Posterior vena cava (tissue), 2 donors: Measurements from ENCODE around the gene KRT76. TPM values are rescaled to one million over a fixed set of nuclear protein-coding genes. Genes with fewer than 3 reads are reported as not detected.

Experiments
- DNase-seq: peaks from one replicate; pipeline ENCODE4 v3.0.0-alpha.2; 2020; ENCODE audit warnings: low spot score
- intact Hi-C, 2 donors: fragments of 100-400 bp; cut with DNase I; formaldehyde crosslinking; loops; one replicate each; pipeline versions ENCODE4 v1.14.1 to v1.14.2; 2022 to 2023
- long read RNA-seq, 2 donors: library from polyadenylated mRNA; unstranded; transcript quantifications; one replicate each; pipeline ENCODE4 v2.0.0, GENCODE V29; 2020 to 2021
- total RNA-seq, 2 donors: library from RNA; stranded (reverse); fragmentation: NEBNext Ultra II Directional; extraction: Animal tissue kit (Norgen Biotek cat#: 25700); gene quantifications; one replicate each; pipeline ENCODE4 v1.2.1, GENCODE V29; 2021
- donor health status: DM: yes; HTN: yes; CAD: no.
- donor health status: DM: yes; HTN: yes; CAD: no.

Gene KRT76
- not detected for total RNA-seq
- long read RNA-seq, donor 1: 0 reads
- long read RNA-seq, donor 2: 0 reads

- DNase-seq: peak; percentile 68
- intact Hi-C loops: no loop called here
These were observed at the start of gene KRT76 for GRCh38 chr12:52776913-52777395. Gene KRT76 (minus strand): TSS chr12:52777345. CDS start chr12:52777291, 54 bp downstream.

GRCh38 chr12:52825961-52826360 is 48.8 kb upstream of the KRT76 start:
- intact Hi-C loops: no loop called here
- peak; percentile 14 for DNase-seq

DNA sequence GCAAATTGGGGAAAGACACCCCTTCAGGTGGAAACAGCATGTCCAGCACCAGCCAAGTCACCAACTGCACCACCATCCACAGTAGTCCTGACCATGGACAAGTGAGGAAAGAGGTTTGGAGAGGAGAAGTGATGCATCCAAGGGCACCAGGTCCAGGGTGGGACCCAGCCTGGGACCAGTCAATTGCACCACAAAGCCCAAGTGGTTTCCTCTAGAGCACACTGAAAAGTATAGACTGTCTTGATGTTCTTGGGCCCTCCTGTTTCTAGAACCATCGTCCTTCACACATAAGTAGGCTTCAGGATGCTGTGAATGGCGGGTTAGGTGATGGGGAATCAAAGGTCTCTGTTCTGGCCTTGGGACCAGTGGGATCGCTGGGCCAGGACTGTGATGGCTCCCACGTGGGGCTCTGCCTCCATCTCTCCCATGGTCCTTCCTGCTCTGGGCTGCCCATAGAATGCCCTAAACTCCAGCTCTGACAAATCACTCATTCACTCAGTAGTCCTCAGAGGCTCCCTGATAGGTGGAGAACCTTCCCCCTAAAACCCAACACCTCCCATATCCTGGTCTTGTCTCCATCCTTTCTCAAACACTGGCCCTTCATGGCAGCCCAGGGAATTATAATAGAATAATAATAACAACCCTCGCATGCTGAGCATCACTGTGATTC is 47.7 kb upstream of the KRT76 start:
- DNase-seq: peak; percentile 40
- intact Hi-C loops: no loop called here

GRCh38 chr12:52823761-52824450 is 46.8 kb upstream of the KRT76 start:
- intact Hi-C loops: no loop called here
- DNase-seq: peak; percentile 52

GRCh38 chr12:52822771-52823510 is 45.8 kb upstream of the KRT76 start:
- peak; percentile 62 for DNase-seq
- intact Hi-C loops: no loop called here

DNA sequence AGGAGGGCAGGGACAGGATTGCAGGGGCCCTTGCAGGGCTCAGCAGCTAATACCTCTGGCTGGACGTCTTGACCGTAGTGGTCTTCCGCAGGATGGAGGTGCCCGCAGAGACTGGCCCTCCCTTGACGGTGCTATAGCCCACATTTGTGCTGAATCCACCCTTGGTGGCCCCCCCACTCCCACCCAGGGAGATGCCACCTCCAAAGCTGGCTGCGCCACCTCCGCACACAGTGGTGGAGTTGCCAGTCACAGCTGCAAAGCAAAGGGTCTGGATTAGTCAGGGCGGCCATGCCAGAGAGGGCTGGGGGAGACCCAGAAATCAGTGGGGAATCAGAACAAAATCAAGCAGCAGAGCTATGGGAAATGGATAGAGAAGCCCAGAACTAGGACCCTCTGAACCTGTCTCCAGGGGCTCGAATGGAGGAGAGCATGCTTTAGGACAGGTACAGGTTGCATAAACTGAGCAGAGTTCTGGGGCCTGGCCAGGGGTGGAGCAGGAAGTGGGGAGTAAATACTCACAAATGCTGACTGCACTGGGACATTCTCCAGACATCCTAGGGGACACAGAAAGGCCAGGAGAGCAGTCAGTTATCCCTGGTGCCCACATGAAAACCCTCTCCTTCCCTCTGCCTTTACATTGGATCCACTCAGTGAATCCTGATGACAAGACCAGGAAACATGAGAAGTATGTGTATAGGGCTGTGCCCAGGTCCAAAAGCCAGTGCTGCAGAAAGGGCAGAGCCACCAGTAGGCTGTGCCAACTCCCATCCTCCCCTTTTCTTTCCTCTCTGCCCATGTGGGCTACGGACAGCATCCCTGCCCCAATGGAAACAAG is 44.9 kb upstream of the KRT76 start:
- DNase-seq: peak; percentile 54
- intact Hi-C loops: no loop called here

DNA sequence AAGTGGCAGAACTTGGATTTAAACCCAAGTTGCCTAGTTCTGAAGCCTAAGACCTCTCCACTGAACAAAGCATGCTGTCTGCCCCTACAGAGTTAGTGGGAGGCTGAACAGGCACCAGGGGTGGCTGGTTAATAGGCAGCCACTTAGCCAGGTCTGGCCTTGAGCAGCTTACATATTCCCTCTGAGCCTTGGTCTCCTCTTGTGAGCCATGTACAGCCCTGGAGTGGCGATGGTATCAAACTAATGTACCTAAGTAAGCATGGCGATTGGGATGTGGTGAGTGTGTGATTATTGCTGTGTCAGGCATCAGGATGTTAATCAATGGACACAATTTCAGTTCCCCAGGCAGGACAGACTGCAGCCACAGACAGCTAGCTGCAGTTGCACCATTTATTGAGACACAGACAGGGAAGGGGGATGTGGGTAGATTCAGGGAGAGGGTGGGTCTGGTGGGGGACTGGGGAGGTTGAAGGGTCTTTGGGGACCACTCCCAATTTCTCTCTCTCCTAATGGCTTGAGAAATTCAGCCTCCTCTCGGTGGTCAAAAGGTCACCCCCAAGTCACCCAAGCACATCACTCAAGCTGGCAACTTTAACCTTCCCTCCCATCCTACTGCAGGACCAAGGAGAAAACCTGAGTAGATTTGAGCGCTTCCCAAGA is 44.1 kb upstream of the KRT76 start:
- peak; percentile 45 for DNase-seq

DNA sequence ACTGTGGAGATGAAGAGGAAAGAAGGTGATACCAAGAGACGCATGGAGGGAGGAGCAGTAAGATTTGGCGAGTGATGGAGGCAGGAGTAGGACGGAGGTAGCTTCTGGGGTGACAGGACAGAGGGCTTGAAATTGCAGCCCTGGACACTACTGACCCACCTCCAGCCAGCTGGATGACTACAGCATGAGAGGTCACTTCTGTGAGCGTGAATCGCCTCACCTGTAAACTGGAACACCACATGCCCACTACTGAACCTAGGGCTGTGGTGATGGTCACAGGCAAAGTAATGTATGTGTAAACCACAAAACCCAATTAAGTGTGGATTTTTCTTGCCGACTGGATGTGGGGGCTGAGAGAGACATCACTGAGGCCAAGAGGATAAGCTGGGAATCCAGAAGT is 43.4 kb upstream of the KRT76 start:
- DNase-seq: peak; percentile 24
- intact Hi-C loops: no loop called here

More for the DNA sequence above, 44.1 kb upstream of the KRT76 start:
- intact Hi-C loops: no loop called here

DNA sequence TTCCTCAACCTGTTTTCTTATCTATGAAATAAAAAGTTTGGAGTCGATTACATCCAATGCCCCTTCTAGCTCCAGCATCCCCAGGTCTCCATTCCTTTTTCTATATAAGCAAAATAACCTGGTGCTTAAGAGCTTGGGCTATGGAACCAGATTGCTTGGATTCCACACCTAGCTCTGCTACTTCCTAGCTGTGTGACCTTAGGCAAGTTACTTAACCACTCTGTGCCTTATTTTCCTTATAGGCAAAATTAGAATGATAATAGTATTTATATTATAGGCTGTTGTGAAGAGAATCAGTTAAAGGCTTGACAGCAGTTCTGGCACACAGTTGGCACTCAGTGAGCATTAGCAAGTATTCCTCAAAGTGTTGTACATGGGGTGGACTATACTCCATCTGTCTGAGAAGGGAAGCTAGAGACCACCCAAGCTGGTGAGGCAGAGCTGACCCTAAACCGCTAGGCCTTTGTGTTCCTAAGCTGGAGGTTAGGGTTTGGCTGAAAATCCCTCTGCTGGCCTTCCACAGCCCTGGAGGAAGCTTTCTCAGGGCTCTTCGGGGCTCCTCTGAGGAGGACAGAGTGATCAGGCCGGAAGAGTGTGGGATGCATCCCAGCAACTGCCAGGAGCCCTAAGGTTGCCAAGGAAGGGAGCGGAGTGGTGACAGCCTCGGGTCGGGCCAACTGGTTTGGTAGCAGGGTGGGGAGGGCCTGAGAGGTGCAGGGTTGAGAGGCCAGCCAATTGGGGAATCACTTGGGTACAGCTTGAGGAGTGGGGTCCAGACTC is 42.8 kb upstream of the KRT76 start:
- intact Hi-C loops: no loop called here
- peak; percentile 42 for DNase-seq

- intact Hi-C loops: no loop called here
- DNase-seq: peak; percentile 3
These were observed 41.8 kb upstream of the KRT76 start for GRCh38 chr12:52818887-52819420.

GRCh38 chr12:52818388-52818787 is 41.2 kb upstream of the KRT76 start:
- intact Hi-C loops: no loop called here
- peak; percentile 26 for DNase-seq

DNA sequence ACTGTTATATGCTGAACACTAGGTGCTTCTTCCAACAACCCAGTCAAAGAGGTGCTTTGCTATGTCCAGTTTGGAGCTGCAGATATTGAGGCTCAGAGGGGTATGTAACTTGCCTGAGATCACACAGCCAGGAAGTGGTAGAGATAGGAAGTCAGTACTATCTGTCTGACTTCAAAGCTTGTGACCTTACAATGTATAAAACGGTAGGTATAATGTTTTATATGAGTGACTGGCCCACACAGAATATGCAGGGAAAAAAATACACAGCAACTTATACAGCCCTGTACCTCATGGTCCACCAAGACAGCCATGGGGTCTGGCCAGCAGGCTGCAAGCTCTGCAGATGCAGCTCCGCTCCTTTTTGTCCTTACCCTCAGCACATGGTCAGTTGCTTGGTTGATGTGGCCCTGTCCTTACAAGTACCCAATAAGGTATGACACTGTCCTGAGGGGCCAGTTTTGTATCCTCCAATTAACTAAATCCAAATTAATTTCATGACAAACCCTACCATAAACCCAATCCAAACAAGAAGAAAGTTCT is 40.6 kb upstream of the KRT76 start:
- intact Hi-C loops: no loop called here
- no peak for DNase-seq

DNA sequence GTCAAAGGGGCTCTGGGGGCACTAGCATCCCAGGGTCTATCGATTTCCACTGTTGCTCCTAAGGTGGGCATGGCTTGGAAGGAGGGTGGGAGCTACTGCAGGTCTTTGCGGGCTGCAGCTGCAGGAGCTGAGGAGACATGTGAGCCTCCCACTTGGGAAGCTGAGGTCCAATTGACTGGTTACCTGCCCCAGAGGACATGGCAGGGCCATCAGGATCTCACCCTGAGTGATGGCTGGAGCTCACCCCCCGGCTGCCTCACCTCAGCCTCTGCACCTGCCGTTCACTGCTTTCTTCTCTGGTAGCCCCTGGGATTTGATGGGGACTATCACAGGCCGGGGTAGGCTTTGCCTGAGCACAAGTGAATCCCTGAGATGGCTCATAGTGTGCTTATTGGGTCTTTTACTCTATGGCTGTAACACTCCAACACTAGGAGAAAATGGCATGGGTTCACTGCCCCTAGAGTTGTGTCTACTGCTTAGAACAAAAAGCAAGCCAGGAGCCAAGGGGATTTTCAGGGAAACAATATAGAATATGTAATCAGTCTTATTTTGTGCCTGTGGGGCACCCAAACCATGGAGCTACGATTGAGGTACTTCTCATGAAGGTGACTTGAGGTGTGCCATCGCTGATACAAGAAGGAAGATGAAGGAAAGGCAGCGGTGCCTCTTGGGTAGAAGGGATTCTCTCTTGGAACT is 40.0 kb upstream of the KRT76 start:
- DNase-seq: peak; percentile 36
- intact Hi-C loops: no loop called here

- DNase-seq: peak; percentile 71
- intact Hi-C loops: no loop called here
These were observed 38.8 kb upstream of the KRT76 start for GRCh38 chr12:52815676-52816588.

DNA sequence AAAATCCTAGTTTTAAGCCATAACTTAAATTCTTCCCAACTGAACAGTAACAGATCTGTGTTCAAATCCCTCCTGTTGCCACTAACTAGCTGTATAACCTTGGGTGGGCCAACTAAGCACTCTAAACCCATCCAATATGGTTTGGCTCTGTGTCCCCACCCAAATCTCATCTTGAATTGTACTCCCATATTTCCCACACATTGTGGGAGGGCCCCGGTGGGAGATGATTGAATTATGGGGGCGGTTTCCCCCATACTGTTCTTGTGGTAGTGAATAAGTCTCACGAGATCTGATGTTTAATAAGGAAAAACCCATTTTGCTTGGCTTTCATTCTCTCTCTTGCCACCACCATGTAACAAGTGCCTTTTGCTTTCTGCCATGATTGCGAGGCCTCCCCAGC is 38.0 kb upstream of the KRT76 start:
- intact Hi-C loops: no loop called here

DNA sequence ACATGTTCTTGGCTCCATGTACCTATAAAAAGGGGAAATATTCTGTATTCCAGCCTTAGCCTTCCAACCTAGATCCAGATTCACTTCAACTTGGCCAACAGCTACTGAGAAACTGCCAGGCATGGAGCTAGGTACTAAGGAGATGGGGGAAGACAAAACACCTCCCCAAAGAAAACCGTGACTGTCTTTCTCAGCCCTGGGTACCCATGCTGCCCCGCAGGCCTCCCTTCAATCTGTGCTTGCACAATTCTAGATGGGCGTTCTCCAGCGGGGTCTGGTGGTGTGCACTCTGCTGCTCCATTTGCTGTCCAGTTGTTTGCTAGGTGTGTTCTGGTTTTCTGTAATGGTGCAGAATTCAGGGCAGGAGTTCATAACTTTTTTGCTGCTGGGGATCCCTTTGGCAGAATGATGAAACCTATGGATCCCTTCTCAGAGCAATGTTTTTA is 37.6 kb upstream of the KRT76 start:
- intact Hi-C loops: no loop called here
- DNase-seq: peak; percentile 46

More for the DNA sequence above, 38.0 kb upstream of the KRT76 start:
- no peak for DNase-seq
